Spleen (tissue), 11 donors: ENCODE results near the gene TEDC1. TPM values are rescaled to one million over a fixed set of nuclear protein-coding genes. Genes with fewer than 3 reads are reported as not detected.

Experiments used
- DNase-seq: peaks from one replicate; pipeline ENCODE4 v3.0.0-alpha.2; 2020
- H3K27ac ChIP-seq, 8 donors: fragments of 200-600 bp; sonication (generic) in 7 of 8; 1 replicate in 4 of 8; 2 replicates in 4 of 8; pipeline versions ENCODE4 v1.5.0 to v1.8.0; 2016 to 2021; ENCODE audit warnings: inconsistent platforms in 4 of 8, mild to moderate bottlenecking in 4 of 8, moderate library complexity in 1 of 8
- H3K27me3 ChIP-seq, 7 donors: fragments of 200-600 bp; sonication (generic) in 6 of 7; replicated peaks in 1 of 7; 1 replicate in 4 of 7; 2 replicates in 3 of 7; pipeline versions ENCODE4 v1.5.0 to v1.8.0; 2016 to 2021; ENCODE audit warnings: inconsistent platforms in 3 of 7, mild to moderate bottlenecking in 1 of 7
- H3K36me3 ChIP-seq, 6 donors: fragments of 200-600 bp; sonication (generic) in 5 of 6; 1 replicate in 4 of 6; 2 replicates in 2 of 6; pipeline versions ENCODE4 v1.5.0 to v1.8.0; 2016 to 2021; ENCODE audit warnings: inconsistent platforms in 2 of 6
- H3K4me1 ChIP-seq, 6 donors: fragments of 200-600 bp; sonication (generic) in 5 of 6; 1 replicate in 3 of 6; 2 replicates in 3 of 6; pipeline versions ENCODE4 v1.5.0 to v1.8.0; 2016 to 2021; ENCODE audit warnings: inconsistent platforms in 3 of 6
- H3K4me3 ChIP-seq, 8 donors: fragments of 200-600 bp; sonication (generic) in 7 of 8; 1 replicate in 4 of 8; 2 replicates in 4 of 8; pipeline versions ENCODE4 v1.5.0 to v1.8.0; 2016 to 2021; ENCODE audit warnings: inconsistent platforms in 4 of 8, mild to moderate bottlenecking in 4 of 8, moderate library complexity in 2 of 8
- H3K9me3 ChIP-seq, 8 donors: fragments of 200-600 bp; sonication (generic) in 7 of 8; 1 replicate in 4 of 8; 2 replicates in 4 of 8; pipeline versions ENCODE4 v1.5.0 to v1.8.0; 2016 to 2021; ENCODE audit warnings: inconsistent platforms in 4 of 8
- CTCF ChIP-seq, 11 experiments: fragments of 200-600 bp in 7 of 11; fragments of 450-650 bp in 4 of 11; sonication (generic) in 4 of 11; IDR thresholded peaks in 8 of 11; conservative IDR thresholded peaks in 3 of 11; 1 replicate in 7 of 11; 2 replicates in 4 of 11; pipeline versions ENCODE4 v1.4.0 to v1.8.0; 2016 to 2021; ENCODE audit warnings: antibody characterized with exemption in 11 of 11, inconsistent platforms in 4 of 11, mild to moderate bottlenecking in 1 of 11
- POLR2A ChIP-seq, 3 donors: fragments of 450-650 bp; IDR thresholded peaks; one replicate each; pipeline ENCODE4 v1.5.1; 2017; ENCODE audit warnings: antibody characterized with exemption in 3 of 3, mild to moderate bottlenecking in 1 of 3
- POLR2AphosphoS5 ChIP-seq, 3 donors: sonication (generic); formaldehyde crosslinking; IDR thresholded peaks; one replicate each; pipeline ENCODE4 v1.5.1; 2017; ENCODE audit warnings: antibody characterized with exemption in 3 of 3
- WGBS, 5 donors: extraction: QIAGEN DNeasy Blood & Tissue Kit in 3 of 5; methylation state at CpG; one replicate each; pipeline versions ENCODE4 v1.1.5 to v1.1.7; 2013 to 2018; 5-methylcytosine and 5-hydroxymethylcytosine counted together
- intact Hi-C: fragments of 100-400 bp; cut with DNase I; formaldehyde crosslinking; loops from one replicate; pipeline ENCODE4 v1.15.0; 2023; ENCODE audit warnings: low total_unique reads
- polyA plus RNA-seq, 3 donors: library from polyadenylated mRNA; stranded (reverse); fragments of 200-250 nt; gene quantifications; one replicate each; pipeline ENCODE4 v1.2.1, GENCODE V29; 2013
- total RNA-seq, 7 donors: library from RNA; depleted of rRNA in 3 of 7; stranded (reverse); fragments of >200 nt in 3 of 7; fragmentation: NEBNext Ultra II Directional in 4 of 7; extraction: Animal tissue kit (Norgen Biotek cat#: 25700) in 4 of 7; gene quantifications; one replicate each; pipeline versions ENCODE4 v1.1.0 to v1.2.1, GENCODE V29; 2016 to 2021
- donor health status: healthy with polysubstance abuse.
- donor health status: DM: no; HTN: no; CAD: no; lungs with moderate emphysema.
- donor health status: DM: no; HTN: no; CAD: no.
- donor health status: Bipolar disorder and iron deficiency.
- donor health status: healthy.
- donor health status: DM: no; HTN: no; CAD: no.
- donor health status: DM: yes; HTN: yes; CAD: no.

The TEDC1 gene
- total and polyA plus RNA-seq, 10 donors: 5.3 to 31.5 (median 12.3) TPM

- TF ChIP-seq CTCF (IDR thresholded peaks at IDR 0.05 in 8 of 11, conservative IDR thresholded peaks at IDR 0.05 in 3 of 11) (no peak), POLR2AphosphoS5 (IDR thresholded peaks at IDR 0.05) (no peak), POLR2A (IDR thresholded peaks at IDR 0.05) (no peak)
- 84 to 92% (median 89%) methylated on average over 13 of the region's 13 CpGs for WGBS, 5 donors
- Histone ChIP-seq H3K27me3 (peaks cover 0 to 10% (median 0%) of the 10 kb centered on the region in 7 donors), H3K27ac (no peak overlapping the region), H3K4me3 (no peak overlapping the region), H3K4me1 (no peaks in the 10 kb centered on the region), H3K36me3 (peaks cover 0 to 24% (median 0%) of the 10 kb centered on the region in 6 donors), H3K9me3 (no peaks in the 10 kb centered on the region)
- intact Hi-C loops: no loop called here
- no peak for DNase-seq
Measured at GRCh38 chr14:105501504-105502291, 10.7 kb downstream of the TEDC1 start.

GRCh38 chr14:105502446-105503295 lies 11.6 kb downstream of the TEDC1 start:
- intact Hi-C loops: no loop called here
- WGBS, 5 donors: 82 to 85% (median 83%) methylated on average over 14 to 18 of the region's 18 CpGs
- no peak for DNase-seq
- peaks cover 0 to 16% (median 0%) of the 10 kb centered on the region in 6 donors for H3K36me3 ChIP-seq
- H3K27me3 ChIP-seq: peaks cover 0 to 16% (median 0%) of the 10 kb centered on the region in 7 donors
- H3K27ac ChIP-seq: no peak overlapping the region
- no peaks in the 10 kb centered on the region for H3K9me3 ChIP-seq
- H3K4me3 ChIP-seq: no peak overlapping the region
- H3K4me1 ChIP-seq: no peaks in the 10 kb centered on the region
- TF ChIP-seq POLR2A (IDR thresholded peaks at IDR 0.05) (no peak), POLR2AphosphoS5 (IDR thresholded peaks at IDR 0.05) (peak in 1 of 3 donors; percentile 35), CTCF (IDR thresholded peaks at IDR 0.05 in 8 of 11, conservative IDR thresholded peaks at IDR 0.05 in 3 of 11) (no peak)

GRCh38 chr14:105503296-105503640 lies 12.2 kb downstream of the TEDC1 start:
- intact Hi-C loops: no loop called here
- Histone ChIP-seq H3K36me3 (peaks cover 0 to 10% (median 0%) of the 10 kb centered on the region in 6 donors), H3K4me1 (no peaks in the 10 kb centered on the region), H3K27ac (no peak overlapping the region), H3K9me3 (no peaks in the 10 kb centered on the region), H3K4me3 (no peak overlapping the region), H3K27me3 (peaks cover 0 to 22% (median 0%) of the 10 kb centered on the region in 7 donors)
- TF ChIP-seq POLR2AphosphoS5 (IDR thresholded peaks at IDR 0.05) (no peak), POLR2A (IDR thresholded peaks at IDR 0.05) (no peak), CTCF (IDR thresholded peaks at IDR 0.05 in 8 of 11, conservative IDR thresholded peaks at IDR 0.05 in 3 of 11) (no peak)
- WGBS, 5 donors: 92 to 96% (median 95%) methylated on average over 7 of the region's 7 CpGs
- no peak for DNase-seq
